ENCODE data around the gene CEL. TPM values are rescaled to one million over a fixed set of nuclear protein-coding genes. Genes with fewer than 3 reads are reported as not detected.

CEL gene
- total RNA-seq, 1 experiment from 2014 or later = 3.6 TPM

- no peak overlapping the region for H3K18ac ChIP-seq (ENCODE audit: insufficient read length, low read depth, low read length)
- H2BK20ac ChIP-seq (ENCODE audit: low read depth, low read length, poor library complexity, severe bottlenecking) = no peak overlapping the region
- no peak overlapping the region for H3K23ac ChIP-seq (ENCODE audit: insufficient read length, low read depth, low read length)
- H3K27me3 ChIP-seq (ENCODE audit: insufficient read depth, low read length) = no peaks in the 10 kb centered on the region
- no peak overlapping the region for H3K14ac ChIP-seq (ENCODE audit: insufficient read depth, low read length)
- no peak overlapping the region for H4K5ac ChIP-seq (ENCODE audit: insufficient read length, low read depth, low read length)
- H3K36me3 Mint-ChIP-seq (ENCODE audit: insufficient read depth in 1 of 3, low read depth in 3 of 3) = peaks cover 27 to 79% (median 69%) of the 10 kb centered on the region in 3 experiments; a peak in 6 of 7 replicates
- DNase-seq = no peak
- no peak overlapping the region for H3T11ph ChIP-seq (ENCODE audit: low read length)
- WGBS (ENCODE audit: extremely low coverage, insufficient read length, low lambda C conversion rate) = no CpG with 5 or more reads among the region's 6 CpGs
- H3K9me3 ChIP-seq (ENCODE audit: control insufficient read depth, low read depth, low read length) = no peaks in the 10 kb centered on the region
- no peaks in the 10 kb centered on the region for H3K79me1 ChIP-seq (ENCODE audit: insufficient read depth, low read depth, low read length, poor library complexity, severe bottlenecking)
- no peak overlapping the region for H3K4me2 ChIP-seq (ENCODE audit: insufficient read depth, insufficient read length, low read length)
- H2AK5ac ChIP-seq (ENCODE audit: insufficient read length, low read length) = no peak overlapping the region
- H2BK5ac ChIP-seq (ENCODE audit: insufficient read length, low read length) = no peak overlapping the region
- H3K9me3 Mint-ChIP-seq = no peaks in the 10 kb centered on the region
- H3K23me2 ChIP-seq (ENCODE audit: insufficient read length, low read depth, low read length, poor library complexity, severe bottlenecking) = no peaks in the 10 kb centered on the region
- H3K4ac ChIP-seq (ENCODE audit: low read depth, low read length) = no peak overlapping the region
- no peaks in the 10 kb centered on the region for H3K4me1 ChIP-seq (ENCODE audit: insufficient read depth, low read length)
- H4K91ac ChIP-seq (ENCODE audit: insufficient read length, low read depth, low read length) = no peak overlapping the region
- H2BK12ac ChIP-seq (ENCODE audit: insufficient read length, low read depth, low read length) = no peak overlapping the region
- TF ChIP-seq CTCF (conservative IDR thresholded peaks at IDR 0.05) = no peak
- no peaks in the 10 kb centered on the region for H4K20me1 ChIP-seq (ENCODE audit: control insufficient read depth, insufficient read depth, insufficient read length)
- no peak overlapping the region; a peak in 1 of 7 replicates for H3K27ac Mint-ChIP-seq
- no peak overlapping the region for H3K4me3 Mint-ChIP-seq
- H4K8ac ChIP-seq (replicated peaks; ENCODE audit: insufficient read length, low read depth, low read length) = no peak overlapping the region
- no peak overlapping the region for H3K56ac ChIP-seq (ENCODE audit: insufficient read length, low read depth, low read length)
- no peak overlapping the region for H2BK15ac ChIP-seq (ENCODE audit: low read depth, low read length)
- no peaks in the 10 kb centered on the region for H3K4me1 Mint-ChIP-seq
- no peaks in the 10 kb centered on the region for H3K27me3 Mint-ChIP-seq (ENCODE audit: low read depth)
- no peak overlapping the region for H3K9ac ChIP-seq (ENCODE audit: extremely low read depth, insufficient read length, low read length)
- H2AFZ ChIP-seq (ENCODE audit: low read length) = no peak overlapping the region
- no peak overlapping the region for H2BK120ac ChIP-seq (ENCODE audit: low read depth, low read length, poor library complexity, severe bottlenecking)
- H3K79me2 ChIP-seq (ENCODE audit: insufficient read depth, low read length) = no peaks in the 10 kb centered on the region
- no peak overlapping the region for H3K27ac ChIP-seq (ENCODE audit: insufficient read length, low read depth, low read length)
These were observed 11.6 kb upstream of the CEL start for GRCh38 chr9:133050142-133050541.
